ENCODE results near the gene TMEM163.

The TMEM163 gene

DNA sequence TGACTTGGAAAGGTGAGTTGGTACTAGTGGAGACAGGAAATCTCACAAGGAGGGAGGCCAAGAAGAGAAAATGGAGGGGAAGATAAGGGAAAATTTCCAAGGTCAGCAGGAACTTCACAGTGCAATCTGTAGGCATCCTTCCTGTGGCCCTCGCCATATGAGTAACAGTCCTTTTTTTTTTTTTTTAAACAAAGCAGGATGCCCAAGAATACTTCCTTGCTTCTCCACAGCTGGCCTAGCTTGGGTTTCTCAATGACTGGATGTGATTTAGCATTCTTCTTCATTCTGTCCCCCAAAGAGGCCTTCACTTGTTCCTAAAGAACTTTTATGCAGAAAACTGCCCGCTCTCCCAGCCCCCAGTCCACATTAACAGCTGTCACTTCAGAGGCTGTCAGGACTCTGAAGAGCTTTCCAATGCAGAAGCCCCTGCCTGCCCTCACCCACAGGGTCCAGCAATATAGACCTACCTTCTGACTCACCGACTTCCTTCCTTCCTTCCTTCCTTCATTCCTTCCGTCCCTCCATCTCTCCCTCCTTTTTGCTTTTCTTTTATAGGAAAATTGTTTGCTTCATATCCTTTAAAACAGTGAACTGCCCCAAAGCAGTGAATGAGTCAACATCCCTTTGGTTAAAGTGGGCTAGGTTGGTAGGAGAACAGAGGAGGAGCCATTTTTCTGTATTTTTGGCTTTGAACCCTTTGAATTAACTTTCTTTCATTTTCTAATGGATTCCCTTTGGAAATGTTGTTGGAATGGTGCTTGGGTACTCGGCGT is 292.9 kb downstream of the TMEM163 start:
- DNase-seq, result no peak

DNA sequence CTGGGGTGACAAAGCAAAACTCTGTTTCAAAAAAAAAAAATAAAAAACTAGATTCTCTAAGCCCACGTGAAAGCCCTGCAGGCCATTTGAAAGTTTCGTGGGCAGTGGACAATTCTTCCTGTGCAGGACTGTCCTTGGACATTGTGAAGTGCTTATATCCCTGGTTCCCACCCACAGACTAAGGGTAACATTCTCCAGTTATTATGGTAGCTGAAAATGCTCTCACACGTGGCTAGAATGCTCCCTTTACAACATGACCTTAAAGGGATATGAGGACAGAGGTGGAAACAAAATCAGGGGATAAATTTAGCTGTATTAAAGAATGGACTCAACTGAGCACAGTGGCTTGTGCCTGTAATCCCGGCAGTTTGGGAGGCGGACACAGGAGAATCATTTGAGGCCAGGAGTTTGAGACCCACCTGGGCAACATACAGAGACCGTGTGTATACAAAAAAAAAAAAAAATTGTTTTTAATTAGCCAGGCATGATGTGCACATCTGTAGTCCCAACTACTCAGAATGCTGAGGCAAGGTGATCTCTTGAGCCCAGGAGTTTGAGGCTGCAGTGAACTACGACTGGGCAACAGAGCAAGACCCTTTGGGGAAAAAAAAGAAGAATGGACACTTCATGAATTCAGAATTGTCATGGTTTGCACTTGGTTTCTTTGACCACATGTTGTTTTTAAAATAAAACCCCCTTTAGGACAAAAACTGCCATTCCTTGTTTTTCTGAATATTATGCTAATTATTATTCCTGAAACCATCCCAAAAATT is 297.1 kb downstream of the TMEM163 start:
- DNase-seq, result no peak

DNA sequence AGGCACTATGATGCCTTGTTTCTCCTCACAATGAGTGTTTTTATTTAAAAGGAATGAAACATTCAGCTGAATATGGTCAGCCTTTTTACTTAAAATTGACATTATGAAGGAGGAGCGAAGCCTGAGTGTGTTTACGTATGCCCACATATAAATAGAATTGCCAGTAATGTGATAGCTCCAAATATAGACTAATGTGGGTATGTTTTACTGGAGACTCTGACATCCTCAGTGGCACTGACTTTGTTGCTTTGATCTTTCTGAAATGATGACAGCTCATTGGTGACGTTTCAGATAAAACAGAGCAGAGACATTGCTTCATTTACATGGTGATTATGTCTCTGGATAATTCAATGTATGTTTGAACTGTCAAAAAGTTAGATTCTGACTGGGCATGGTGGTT is 297.9 kb downstream of the TMEM163 start:
- DNase-seq, result no peak

DNA sequence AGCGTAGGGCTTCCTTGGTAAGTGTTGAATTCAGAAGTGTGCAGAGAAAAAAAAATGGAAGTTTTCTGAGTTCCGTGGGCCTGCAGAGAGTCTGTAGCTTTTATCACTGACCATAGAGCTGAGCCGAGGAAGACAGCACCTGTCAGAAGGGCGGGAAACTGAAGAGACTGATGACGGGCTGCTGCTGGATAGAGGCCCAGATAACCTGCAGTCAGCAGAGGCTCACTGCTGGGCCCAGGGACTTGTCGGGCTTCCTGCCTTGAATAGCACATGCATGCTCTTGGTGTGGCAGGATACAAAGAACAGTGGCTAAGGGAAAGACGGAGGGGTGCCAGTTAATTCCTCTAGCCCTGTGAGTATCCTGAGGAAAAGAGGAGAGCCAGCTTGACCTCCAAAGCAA is 298.5 kb downstream of the TMEM163 start:
- no peak for DNase-seq

DNA sequence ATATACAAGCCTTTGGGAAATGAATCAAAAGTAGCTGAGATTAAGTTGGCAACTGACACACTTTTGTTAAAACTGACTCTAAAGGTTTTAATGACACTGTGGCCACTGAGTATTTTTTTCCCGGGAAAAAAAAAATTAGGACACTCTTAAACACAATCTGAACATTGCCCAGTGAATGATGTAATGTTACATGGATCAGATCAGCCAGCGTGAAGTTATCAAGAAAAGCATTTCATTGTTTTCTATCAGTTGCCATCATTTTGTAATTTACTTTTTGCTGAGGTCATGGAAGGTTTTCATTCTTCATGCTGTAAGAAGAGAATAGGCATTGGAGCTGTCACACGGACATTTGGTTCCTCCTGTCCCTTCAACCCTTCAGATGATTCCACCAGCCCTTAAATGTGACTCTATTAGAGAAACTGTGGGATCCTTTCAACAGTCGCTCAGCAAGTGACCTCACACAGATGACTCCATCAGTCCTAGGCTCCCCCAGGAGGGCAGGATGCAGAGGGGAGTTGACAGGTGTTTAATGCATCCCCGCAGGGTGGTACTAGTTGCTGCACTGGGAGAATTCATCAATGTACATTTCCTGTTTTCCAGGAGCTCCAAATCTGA is 300.7 kb downstream of the TMEM163 start:
- no peak for DNase-seq

DNA sequence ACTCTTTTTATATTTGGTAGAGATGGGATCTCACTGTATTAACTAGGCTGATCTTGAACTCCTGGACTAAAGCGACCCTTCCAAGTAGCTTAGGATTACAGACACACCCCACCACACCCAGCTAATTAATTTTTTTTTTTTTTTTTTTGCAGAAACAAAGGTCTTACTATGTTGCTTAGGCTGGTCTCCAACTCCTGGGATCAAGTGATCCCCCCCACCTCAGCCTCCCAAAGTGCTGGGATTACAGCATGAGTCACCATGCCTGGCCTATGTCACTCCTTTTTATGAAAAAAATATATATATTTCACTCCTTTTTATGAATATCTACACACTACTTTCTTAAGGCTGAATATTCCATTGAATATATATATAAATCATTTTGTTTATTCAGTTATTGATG is 302.2 kb downstream of the TMEM163 start:
- no peak for DNase-seq

DNA sequence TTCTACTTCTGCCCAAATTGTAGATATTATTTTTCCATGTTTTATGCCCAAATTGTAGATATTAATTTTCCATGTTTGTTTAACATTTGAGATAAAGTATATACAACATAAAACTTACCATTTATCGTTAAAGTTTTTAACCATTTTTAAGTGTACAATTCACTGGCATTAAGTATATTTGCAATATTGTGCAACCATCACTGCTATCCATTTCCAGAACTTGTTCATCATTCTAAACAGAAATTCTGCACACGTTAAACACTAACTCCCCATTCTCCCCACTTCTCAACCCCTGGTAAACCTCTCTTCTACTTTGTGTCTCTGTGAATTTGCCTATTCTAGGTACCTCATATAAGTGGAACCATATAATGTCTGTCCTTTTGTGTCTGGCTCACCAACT is 302.8 kb downstream of the TMEM163 start:
- no peak for DNase-seq

DNA sequence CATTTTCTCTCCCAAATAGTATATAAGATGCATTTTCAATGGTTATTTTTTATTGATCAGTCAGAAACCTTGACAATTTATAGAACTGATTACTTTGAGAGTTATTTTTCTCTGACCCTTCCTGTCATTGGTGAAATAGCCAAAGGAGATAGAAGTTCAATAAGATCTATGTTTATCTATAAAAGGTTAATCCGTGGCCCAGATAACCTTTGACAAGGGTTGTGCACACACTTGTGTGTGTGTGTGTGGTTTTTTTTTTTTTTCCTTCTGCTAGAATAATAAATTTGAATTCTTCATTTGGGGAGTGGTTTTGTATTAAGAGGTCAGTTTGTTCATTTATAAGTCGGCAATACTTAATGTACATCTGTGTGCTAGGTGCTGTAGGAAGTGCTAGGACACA is 304.9 kb downstream of the TMEM163 start:
- no peak for DNase-seq

DNA sequence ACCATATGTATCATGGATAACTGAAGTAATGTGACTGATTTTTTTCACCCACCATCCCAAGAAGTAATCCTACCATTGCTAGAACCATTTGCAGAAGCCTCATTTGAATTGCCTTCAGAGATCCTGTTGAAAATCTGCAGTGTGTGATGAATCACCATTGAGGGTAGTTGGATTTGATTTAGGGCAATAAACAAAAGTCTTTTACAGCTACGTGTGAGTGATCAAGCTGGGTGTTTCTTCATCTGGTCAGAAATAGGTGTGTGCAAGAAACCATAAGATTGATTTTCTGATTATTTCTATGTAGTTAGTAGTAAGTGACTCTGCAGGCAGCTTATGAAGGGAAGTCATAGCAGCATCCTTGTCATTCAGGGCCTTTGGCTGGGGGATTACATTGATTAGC is 305.4 kb downstream of the TMEM163 start:
- DNase-seq, result no peak

DNA sequence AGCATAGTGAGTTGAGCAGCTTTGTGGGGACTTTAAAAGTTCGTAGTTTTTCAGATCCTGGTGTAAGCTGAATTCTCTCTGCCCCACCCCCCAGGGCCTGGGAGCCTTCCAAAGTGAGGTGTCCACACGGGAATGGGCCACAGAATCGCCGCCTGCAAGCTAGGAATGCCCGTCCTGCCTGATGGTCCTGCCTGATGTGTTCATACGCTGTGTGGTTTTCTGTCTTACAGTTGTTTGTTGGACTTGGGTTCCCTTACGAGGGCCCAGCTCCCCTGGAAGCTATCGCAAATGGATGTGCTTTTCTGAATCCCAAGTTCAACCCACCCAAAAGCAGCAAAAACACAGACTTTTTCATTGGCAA is 306.2 kb downstream of the TMEM163 start:
- DNase-seq, result no peak

DNA sequence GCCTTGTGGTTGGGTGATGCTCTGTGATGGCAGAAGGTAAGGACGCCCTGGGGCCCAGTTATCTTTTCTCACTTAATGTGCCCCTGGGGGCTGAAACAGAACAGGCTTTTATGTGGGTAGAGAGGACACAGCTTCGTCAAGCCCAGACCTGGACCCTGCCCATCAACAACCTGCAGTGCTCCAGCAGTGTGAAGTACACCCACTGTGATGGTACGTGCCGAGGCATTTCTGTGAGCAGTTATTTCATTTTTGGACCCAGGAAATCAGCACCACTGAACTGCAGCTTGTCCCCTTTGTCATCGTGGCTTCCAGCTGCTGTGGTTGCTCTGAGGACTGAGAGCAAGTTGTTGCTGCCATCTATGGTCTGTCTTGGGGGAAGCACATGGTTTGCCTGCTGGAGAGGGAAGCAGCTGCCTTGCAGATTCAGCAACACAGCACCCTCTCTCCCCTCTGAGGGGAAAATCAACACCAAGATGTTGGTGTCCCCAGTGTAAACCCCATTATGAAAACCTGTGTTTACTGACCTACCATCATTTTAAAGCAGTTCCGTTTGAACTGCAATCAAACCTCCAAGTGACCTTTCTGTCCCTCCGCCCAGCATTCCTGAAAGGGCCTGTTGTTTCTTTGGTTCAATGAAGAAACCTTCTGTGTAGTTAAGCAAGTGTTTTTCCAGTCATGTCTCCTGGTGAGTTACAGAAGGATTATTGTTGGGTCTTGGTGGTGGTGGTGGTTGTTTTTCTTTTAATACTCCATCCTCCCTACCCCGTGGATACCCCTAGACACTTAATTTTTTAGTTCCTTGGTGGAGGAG is 306.8 kb downstream of the TMEM163 start:
- peak; percentile 79 for DNase-seq

DNA sequence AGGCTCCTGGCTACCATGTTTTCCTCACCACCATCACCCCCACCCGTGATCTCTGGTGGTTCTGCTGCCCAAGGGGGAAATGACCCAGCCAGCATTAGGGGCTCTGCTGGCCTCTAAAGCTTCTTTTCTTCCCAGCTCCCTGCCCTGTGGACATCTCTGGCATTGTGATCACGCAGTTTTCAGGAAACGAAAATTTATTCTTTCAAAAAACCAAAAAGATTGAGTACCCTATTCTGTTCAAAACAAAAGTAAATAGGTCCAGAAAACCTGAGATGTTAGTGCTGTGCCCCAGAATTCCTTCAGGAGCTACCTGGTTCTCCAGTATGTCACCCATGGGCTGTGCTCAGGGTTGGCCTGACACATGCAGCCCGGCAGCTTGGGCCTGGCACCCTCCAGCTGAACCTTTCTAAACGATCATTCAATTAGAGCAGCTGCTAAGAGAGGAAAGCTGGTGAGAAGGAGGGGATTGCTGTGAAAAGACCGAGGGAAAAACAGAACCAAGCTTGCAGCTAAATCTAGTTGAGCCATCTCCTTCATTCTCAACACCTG is 307.4 kb downstream of the TMEM163 start:
- DNase-seq, result no peak

DNA sequence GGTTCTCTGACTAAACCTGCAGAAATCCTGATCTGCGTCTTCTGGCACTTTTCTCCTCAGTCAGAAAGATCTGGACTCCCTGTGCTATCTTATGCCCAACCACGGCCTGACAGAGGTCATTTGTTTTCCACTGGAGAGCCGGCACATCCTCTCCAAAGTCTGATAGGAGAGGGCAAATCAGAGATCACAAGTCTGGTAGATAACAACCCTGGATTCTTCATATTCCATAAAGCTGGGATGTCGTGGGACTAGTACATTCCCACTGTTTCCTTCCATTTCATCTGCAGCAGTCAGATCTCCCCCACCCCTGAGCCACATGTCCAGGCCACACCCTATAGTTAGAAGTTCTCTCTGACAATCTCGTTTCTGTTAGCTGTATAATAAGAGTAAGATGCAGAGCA is 308.0 kb downstream of the TMEM163 start:
- DNase-seq, result no peak

DNA sequence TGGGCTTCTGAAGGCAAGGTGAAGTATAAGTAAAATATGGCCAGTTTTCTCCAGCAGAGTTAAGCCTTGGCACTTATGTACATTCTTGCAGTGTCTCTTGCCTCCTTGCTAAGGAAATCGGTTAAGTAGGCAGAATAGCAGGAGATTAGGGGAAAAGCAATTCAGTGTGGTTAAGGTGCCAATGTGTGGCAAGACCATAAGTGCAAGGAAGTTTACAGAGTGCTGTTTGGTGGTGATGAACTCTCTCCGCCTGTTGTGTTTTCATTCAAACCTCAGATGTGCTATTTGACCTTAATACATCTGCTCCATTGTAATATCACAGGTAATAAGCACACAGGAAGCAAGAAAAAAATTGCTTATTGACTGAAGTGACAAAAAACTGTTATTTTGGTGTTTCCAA is 308.8 kb downstream of the TMEM163 start:
- DNase-seq, result no peak

DNA sequence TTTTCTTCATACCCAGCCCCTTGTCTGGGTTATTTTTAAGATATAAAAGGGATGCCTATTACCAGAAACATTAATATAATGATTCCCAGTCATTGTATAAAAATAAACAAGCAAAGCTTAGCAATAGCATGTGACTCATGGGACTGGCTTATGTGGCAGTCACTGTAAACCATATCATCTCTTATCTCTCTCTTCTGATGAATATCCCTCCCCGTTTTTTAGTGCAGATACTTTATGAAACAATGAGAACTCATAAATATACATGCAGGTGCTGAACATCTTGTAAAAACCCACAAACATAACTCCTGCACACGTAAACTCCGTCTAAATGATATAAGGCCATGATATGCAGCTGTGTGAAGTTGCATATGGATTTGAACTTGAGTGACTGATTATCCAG is 310.0 kb downstream of the TMEM163 start:
- DNase-seq, result no peak

DNA sequence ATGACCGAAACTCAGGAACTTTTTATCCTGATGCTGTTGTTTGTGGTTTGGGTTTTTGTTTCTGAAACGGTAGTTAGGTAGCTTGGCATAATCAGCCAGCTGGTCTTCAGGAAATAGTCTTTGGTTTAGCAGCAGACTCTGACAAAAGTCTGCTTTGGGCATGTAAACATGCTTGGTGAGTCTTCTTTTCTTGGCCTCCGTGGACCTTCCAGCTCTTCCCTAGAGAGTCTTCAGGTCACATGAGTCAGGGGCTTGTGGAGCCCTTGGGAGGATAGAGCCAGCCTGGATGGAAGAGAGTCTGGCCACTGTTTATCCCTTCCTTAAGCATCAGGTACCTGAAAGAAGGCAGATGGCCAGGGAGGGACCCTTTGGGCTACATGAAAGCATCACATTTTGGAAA is 310.4 kb downstream of the TMEM163 start:
- DNase-seq, result no peak

DNA sequence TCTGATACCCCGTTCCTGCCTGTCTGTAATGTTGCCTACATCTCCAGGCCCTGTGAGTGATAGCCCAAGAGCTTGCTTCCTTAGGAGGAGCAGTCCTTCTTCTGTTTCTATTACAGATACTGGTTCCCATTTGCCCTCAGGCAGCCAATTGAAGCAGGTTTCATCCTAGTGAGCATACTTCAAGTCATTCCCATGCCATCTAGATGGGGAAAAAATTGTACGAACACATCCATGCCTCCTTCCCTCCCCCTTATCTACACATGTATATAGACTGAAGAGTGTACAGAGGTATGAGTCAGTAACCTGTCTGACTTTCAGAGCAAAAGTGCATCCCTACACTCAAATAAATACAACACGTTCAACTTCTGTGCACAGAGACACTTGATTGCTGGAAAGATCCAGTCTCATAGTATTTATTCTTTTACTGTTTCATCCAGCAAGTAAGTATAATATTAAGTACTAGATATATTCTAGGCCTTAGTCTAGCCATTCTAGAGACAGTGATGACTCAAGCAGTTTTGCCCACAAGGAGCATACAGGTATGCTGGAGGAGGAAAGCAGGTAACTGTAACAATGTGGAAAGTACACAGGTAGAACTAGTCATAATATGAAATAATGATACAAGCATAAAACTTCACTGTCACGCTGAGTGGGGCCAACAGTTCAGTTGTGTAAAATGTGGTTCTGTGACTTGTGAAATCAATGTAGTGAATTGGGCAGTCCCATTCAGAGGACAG is 311.5 kb downstream of the TMEM163 start:
- DNase-seq, result no peak

DNA sequence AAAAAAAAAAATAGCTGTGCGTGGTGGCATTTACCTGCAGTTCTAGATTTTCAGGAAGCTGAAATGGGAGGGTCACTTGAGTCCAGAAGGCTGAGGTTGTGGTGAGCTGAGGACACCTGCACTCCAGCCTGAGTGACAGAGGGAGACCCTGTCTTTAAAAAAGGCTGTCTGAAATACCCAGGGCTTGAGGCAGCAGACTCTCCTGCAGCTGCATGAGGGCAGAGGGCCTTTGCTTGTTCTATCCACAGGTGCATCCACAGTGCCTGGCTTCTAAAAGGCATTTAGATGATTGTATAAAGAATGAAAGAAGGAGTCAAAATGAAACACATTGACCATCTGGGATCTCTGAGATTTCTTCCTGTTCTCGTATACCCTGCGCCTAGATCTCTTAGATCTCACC is 312.1 kb downstream of the TMEM163 start:
- no peak for DNase-seq

DNA sequence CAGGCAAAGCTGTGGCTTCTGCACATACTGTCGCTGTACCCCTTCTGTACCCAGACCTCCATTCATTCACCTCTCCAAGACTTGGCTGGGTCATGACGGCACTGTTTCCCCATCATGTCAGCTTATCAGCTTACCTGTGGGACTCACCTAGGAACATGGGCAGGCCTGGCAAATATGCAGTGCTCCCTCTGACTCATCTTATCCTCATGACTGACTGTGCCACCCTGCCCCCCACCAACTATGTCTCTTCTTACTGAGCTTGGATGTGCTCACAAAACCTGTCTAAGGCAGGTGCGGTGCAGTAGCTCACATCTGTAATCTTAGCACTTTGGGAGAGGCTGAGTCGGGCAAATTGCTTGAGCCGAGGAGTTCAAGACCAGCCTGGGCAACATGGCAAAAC is 312.5 kb downstream of the TMEM163 start:
- no peak for DNase-seq
